NCI-H774 (cell line): ENCODE data around the gene PLEKHG7.

Source experiments
- DNase-seq: peaks from one replicate; lab custom pipeline; 2025; lab: John Stamatoyannopoulos, UW

PLEKHG7 gene

DNA sequence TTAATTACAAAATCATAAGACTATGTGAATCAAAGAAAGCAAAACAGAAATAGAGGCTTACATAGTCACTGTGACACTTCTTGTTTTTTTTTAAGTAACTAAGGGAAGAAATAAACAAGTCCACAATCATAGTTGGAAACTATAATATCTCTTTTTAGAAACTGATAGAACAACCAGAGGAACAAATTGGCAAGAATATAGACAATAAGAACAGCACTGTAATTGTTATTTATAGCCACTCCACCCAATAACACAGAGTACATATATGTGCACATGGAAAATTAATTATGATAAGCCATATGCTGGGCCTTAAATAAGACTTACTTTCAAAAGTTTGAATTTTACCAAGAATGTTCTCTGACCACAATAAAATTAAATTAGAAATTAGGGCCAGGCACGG, 101.1 kb downstream of the PLEKHG7 start:
- DNase-seq: no peak

DNA sequence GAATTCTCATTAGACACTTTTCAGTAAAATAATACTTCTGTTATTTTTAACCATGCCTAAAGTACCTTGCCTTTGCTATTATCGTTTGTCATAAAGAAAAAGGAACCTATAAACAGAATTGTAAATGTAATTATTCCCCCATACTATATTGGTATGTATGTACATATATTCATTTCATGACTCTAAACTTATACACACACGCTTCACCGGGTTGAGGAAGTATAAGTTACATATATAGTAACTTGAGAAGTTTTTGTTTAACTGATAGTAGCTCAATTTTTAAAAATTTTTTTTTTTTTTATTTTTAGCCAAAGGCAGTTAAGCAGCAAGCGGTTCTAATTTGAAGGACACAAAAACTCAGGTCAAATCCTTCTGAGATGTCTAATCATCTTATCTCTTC, 107.6 kb downstream of the PLEKHG7 start:
- DNase-seq: no peak

DNA sequence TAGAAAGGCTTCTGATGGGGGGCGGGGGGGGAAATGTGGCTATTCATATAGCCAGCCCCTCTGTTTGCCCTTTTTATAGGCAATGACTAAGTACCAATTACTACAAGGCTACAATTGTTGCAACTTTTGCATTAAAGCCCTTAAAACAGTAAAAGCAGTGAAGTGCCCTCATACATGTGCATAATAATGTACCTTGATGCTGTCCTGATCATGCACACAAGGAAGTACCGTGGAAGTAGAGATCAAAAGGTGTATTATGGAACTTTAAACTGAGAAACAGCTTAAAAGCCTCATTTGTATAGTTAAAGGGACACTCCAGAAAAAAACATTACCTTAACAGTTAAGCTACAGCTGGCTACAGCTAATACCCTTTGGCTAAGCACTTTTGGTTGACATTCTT, 111.8 kb downstream of the PLEKHG7 start:
- no peak for DNase-seq

DNA sequence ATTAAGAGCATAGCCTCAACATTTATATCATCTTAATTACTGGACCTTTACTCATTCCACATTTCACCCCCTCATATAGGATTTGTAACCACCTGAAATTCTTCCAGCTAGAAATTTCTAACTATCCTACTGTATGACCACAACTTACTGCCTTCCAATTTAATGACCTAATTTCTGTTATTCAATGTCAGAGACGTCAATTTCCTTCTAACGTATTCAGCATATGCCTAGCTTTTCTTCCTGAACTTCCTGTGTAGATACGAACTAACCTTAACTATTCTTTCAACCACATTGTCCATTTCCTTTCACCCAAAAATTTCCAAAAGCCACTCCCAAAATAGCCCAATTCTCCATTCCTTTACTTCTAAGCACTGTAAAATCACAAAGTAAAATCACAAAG, 118.4 kb downstream of the PLEKHG7 start:
- DNase-seq: no peak
